Measurements from ENCODE around the gene RNF215.

- no peak for TF ChIP-seq CTCF (IDR thresholded peaks at IDR 0.05; ENCODE audit: extremely low read depth in 1 of 2, insufficient read depth in 1 of 2, low read depth in 1 of 2, low read length in 2 of 2)
- no peak for TF ChIP-seq POLR2AphosphoS5 (IDR thresholded peaks at IDR 0.05; ENCODE audit: insufficient read depth, low read depth, low read length)
- TF ChIP-seq MAX (IDR thresholded peaks at IDR 0.05; ENCODE audit: insufficient read depth, insufficient read length) = no peak
- TF ChIP-seq MYC (IDR thresholded peaks at IDR 0.05; ENCODE audit: low read depth, low read length) = no peak
- no peak for TF ChIP-seq POLR2A (IDR thresholded peaks at IDR 0.05; ENCODE audit: low read depth, low read length)
- no peak for TF ChIP-seq EZH2 (IDR thresholded peaks at IDR 0.05; ENCODE audit: borderline replicate concordance, low read depth, low read length, severe bottlenecking)
- no peak for TF ChIP-seq JUN (IDR thresholded peaks at IDR 0.05; ENCODE audit: borderline replicate concordance, insufficient read depth, insufficient read length, low read depth)
- TF ChIP-seq FOS (IDR thresholded peaks at IDR 0.05; ENCODE audit: borderline replicate concordance, insufficient read depth, low read length) = no peak
- TF ChIP-seq GATA2 (IDR thresholded peaks at IDR 0.05; ENCODE audit: insufficient read depth, insufficient read length, low read depth, low read length) = no peak
Observed at GRCh38 chr22:30365891-30366290, 21.3 kb downstream of the RNF215 start.
